ENCODE data around the gene SFXN1. TPM values are rescaled to one million over a fixed set of nuclear protein-coding genes. Genes with fewer than 3 reads are reported as not detected.
A peak's percentile ranks its signal among the peaks of the same experiment; 100 is the strongest.
"Not testable (repeated sequence)": the region's sequence is repeated elsewhere in the genome, so short reads cannot be mapped to it uniquely, and the experiment has no call there.

SFXN1 gene
- total RNA-seq, 1 donor, result 40.9 TPM

DNA sequence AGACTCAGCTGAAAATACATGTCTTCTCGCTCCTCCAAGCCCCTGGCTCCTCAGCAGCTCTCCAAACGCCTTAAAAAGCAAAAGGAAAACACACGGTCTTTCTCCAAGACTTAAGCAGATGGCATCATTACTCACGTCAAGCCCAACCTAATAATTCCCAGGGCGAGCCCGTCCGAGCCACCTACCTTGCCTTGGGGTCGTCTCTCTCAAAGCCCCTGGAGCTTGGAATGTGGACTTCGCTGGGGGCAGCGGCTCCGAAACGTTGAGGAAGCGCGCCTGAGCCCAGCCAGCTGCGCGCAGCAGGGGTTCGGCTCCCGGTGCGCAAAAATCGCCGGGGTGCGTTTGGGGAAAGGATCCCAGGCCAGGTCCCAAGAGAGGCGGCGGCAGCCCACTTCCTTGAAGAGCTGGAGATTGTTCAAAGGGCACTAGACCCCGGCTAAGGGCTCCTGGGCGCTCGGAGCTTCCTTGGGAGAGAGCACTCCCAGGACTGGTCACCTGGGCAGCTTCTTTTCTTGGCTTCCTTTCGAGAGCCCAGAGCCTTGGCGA lies 34.8 kb upstream of the SFXN1 start:
- Histone ChIP-seq H3K27me3 (ENCODE audit: insufficient read depth, low read length) (peaks cover 8% of the 10 kb centered on the region), H3K4me2 (ENCODE audit: insufficient read depth, low read length) (no peak overlapping the region)

DNA sequence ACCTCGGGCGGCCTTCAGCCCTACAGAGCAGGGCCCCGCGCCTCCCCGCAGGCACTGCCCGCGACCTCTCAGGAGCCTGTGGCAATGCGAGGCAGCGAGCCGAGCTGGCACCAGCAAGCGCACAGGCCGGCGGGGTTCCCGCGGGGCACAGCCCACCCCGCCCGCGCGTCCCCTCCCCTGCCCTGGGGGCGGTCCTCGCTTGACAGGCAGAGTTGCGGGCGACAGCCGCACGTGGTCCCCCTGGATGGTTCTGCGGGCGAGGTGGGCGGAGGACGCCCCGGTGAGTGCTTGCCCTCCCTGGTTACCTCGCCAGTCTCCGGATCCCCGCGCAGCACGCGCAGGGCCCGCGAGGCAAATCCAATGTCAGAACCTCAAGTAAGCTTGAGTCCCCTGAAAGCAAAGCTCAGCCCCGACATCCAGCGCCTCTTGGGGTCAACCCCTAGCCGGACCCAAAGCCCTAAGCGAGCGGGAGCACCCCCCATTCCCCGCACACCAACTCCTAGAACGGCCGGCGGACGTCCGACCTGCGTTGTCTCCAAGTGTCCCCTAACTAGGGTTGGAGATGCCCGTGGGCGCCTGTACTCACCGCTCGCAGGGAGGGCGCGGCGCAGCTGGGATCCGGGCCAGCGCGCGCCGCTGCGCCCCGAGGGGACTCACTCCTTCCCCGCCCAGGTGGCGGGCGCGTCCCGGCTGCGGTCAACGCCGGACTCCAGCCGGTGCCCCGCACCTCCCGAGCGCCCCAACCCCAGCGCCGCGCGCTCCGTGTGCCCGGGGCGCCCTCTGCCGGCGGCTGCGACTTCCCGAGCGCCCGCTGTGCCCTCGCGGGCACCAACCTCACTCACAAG lies 34.1 kb upstream of the SFXN1 start, which contains the start of gene DRD1:
TSS of gene DRD1 (minus strand) at position 123 of the 845 bp plus-strand sequence. CDS start 1,083 bp downstream, outside the sequence.
- H3K4me3 ChIP-seq (ENCODE audit: insufficient read depth, low read length), result no peak within 1 kb of the TSS
- H3K4me2 ChIP-seq (ENCODE audit: insufficient read depth, low read length), result peak within 1 kb of the TSS; percentile 48
- H3K4me1 ChIP-seq (ENCODE audit: insufficient read depth, low read length), result no peaks in the 10 kb centered on the region
- H3K79me2 ChIP-seq (ENCODE audit: insufficient read depth, low read length), result no peaks in the 10 kb centered on the region
- H3K27me3 ChIP-seq (ENCODE audit: insufficient read depth, low read length), result peaks cover 8% of the 10 kb centered on the region
- H4K20me1 ChIP-seq (ENCODE audit: insufficient read depth, low read length), result no peaks in the 10 kb centered on the region
- no peak within 1 kb of the TSS for H2AFZ ChIP-seq (ENCODE audit: low read length)
- no peak within 1 kb of the TSS for H3K27ac ChIP-seq (ENCODE audit: low read depth, low read length)
- DNase-seq (ENCODE audit: insufficient read length, low spot score, missing footprints), result peak; percentile 96
- no peaks in the 10 kb centered on the region for H3K9me3 ChIP-seq (ENCODE audit: low read depth, low read length)
- TF ChIP-seq, protein P1, sequence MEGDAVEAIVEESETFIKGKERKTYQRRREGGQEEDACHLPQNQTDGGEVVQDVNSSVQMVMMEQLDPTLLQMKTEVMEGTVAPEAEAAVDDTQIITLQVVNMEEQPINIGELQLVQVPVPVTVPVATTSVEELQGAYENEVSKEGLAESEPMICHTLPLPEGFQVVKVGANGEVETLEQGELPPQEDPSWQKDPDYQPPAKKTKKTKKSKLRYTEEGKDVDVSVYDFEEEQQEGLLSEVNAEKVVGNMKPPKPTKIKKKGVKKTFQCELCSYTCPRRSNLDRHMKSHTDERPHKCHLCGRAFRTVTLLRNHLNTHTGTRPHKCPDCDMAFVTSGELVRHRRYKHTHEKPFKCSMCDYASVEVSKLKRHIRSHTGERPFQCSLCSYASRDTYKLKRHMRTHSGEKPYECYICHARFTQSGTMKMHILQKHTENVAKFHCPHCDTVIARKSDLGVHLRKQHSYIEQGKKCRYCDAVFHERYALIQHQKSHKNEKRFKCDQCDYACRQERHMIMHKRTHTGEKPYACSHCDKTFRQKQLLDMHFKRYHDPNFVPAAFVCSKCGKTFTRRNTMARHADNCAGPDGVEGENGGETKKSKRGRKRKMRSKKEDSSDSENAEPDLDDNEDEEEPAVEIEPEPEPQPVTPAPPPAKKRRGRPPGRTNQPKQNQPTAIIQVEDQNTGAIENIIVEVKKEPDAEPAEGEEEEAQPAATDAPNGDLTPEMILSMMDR (IDR thresholded peaks at IDR 0.05; ENCODE audit: extremely low read depth, low read depth, low read length), result peak; percentile 51
- H3K36me3 ChIP-seq (ENCODE audit: insufficient read depth, low read length), result no peaks in the 10 kb centered on the region

More for the DNA sequence above, 34.8 kb upstream of the SFXN1 start:
- DNase-seq (ENCODE audit: insufficient read length, low spot score, missing footprints), result peak; percentile 91
- Histone ChIP-seq H3K4me3 (ENCODE audit: insufficient read depth, low read length) (no peak overlapping the region), H3K9me3 (ENCODE audit: low read depth, low read length) (no peaks in the 10 kb centered on the region), H3K4me1 (ENCODE audit: insufficient read depth, low read length) (no peaks in the 10 kb centered on the region), H3K79me2 (ENCODE audit: insufficient read depth, low read length) (no peaks in the 10 kb centered on the region), H3K27ac (ENCODE audit: low read depth, low read length) (no peak overlapping the region), H3K36me3 (ENCODE audit: insufficient read depth, low read length) (no peaks in the 10 kb centered on the region), H2AFZ (ENCODE audit: low read length) (no peak overlapping the region), H4K20me1 (ENCODE audit: insufficient read depth, low read length) (no peaks in the 10 kb centered on the region)
- TF ChIP-seq, protein P1 (IDR thresholded peaks at IDR 0.05; ENCODE audit: extremely low read depth, low read depth, low read length), result no peak

DNA sequence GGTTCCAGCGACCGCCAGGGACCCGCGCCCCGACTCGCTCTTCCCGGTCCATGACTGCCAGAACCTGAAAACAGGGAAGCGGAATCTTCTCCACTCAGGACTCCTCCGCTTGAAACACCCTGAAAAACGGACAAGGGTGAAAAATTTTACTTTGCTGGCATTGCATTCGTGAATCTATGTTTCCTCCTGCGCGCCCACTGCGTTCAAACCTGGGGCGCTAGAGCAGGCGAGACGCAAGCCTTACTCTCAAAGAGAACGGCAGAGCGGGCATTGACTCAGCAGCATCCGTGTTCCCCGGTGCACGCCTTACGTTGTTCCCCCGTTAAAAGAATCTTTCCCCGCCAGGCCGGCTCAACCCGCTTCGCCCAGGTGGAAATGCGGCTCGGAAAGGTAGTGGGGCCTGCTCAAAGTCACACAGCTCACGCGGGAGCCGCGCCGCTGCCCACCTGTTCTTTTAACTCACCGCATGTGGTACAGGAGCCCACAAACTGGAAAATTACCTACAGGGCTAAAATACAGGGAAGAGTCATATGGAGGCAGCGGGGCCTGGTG lies 33.4 kb upstream of the SFXN1 start:
- H3K36me3 ChIP-seq (ENCODE audit: insufficient read depth, low read length), result no peaks in the 10 kb centered on the region
- H3K4me2 ChIP-seq (ENCODE audit: insufficient read depth, low read length), result peak overlapping the region; percentile 13
- TF ChIP-seq, protein P1 (IDR thresholded peaks at IDR 0.05; ENCODE audit: extremely low read depth, low read depth, low read length), result no peak
- H3K9me3 ChIP-seq (ENCODE audit: low read depth, low read length), result no peaks in the 10 kb centered on the region
- no peaks in the 10 kb centered on the region for H3K4me1 ChIP-seq (ENCODE audit: insufficient read depth, low read length)
- H3K27ac ChIP-seq (ENCODE audit: low read depth, low read length), result no peak overlapping the region
- H3K79me2 ChIP-seq (ENCODE audit: insufficient read depth, low read length), result no peaks in the 10 kb centered on the region
- no peak overlapping the region for H3K4me3 ChIP-seq (ENCODE audit: insufficient read depth, low read length)
- H3K27me3 ChIP-seq (ENCODE audit: insufficient read depth, low read length), result peaks cover 10% of the 10 kb centered on the region
- H4K20me1 ChIP-seq (ENCODE audit: insufficient read depth, low read length), result no peaks in the 10 kb centered on the region
- DNase-seq (ENCODE audit: insufficient read length, low spot score, missing footprints), result no peak
- no peak overlapping the region for H2AFZ ChIP-seq (ENCODE audit: low read length)

DNA sequence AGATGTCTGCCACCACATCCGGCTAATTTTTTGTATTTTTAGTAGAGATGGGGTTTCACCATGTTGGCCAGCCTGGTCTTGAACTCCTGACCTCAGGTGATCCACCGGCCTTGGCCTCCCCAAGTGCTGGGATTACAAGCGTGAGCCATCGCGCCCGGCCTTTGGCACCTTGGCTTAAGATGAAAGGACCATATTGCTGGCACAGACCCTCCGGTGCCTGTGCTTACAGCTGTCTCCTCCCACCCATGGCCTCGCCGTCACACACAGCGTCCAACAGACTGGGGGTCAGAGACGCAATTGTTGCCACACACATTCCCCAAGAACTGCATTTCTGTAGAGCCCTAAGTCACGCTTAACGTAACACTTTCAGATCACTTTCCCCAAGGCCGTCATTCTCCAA lies 32.0 kb upstream of the SFXN1 start:
- H3K27me3 ChIP-seq (ENCODE audit: insufficient read depth, low read length), result peaks cover 10% of the 10 kb centered on the region
- DNase-seq (ENCODE audit: insufficient read length, low spot score, missing footprints); H3K4me2 ChIP-seq (ENCODE audit: insufficient read depth, low read length); H3K27ac ChIP-seq (ENCODE audit: low read depth, low read length); H3K4me3 ChIP-seq (ENCODE audit: insufficient read depth, low read length); H3K9me3 ChIP-seq (ENCODE audit: low read depth, low read length); H4K20me1 ChIP-seq (ENCODE audit: insufficient read depth, low read length); H3K4me1 ChIP-seq (ENCODE audit: insufficient read depth, low read length); H3K79me2 ChIP-seq (ENCODE audit: insufficient read depth, low read length); H2AFZ ChIP-seq (ENCODE audit: low read length); H3K36me3 ChIP-seq (ENCODE audit: insufficient read depth, low read length): not testable (repeated sequence)

Data from osteoblast (primary cell).